K562 (cell line): ENCODE data around the gene BRCA1. TPM values are rescaled to one million over a fixed set of nuclear protein-coding genes. Genes with fewer than 3 reads are reported as not detected.

Experiments used
- CBFA2T3 ChIP-seq: fragments of 450-650 bp; IDR thresholded peaks from 2 replicates; pipeline ENCODE4 v1.6.1; 2017
- CREBBP ChIP-seq: IDR thresholded peaks from one replicate; pipeline ENCODE4 v1.6.1; 2012; ENCODE audit warnings: low read depth, mild to moderate bottlenecking, control low read depth, inconsistent platforms, low read length
- E2F8 ChIP-seq: fragments of 450-650 bp; IDR thresholded peaks from 2 replicates; pipeline ENCODE4 v1.7.1; 2018; ENCODE audit warnings: mild to moderate bottlenecking, low read depth; ENCODE audit not compliant: partially characterized antibody
- EZH2 ChIP-seq: IDR thresholded peaks from 2 replicates; pipeline ENCODE4 v1.6.1; 2012; ENCODE audit warnings: low read depth, mild to moderate bottlenecking, inconsistent platforms, low read length, borderline replicate concordance
- KAT7 ChIP-seq: sonication (generic); formaldehyde crosslinking; IDR thresholded peaks from 2 replicates; pipeline ENCODE4 v1.8.0; 2022; ENCODE audit warnings: missing genetic modification reagents, mild to moderate bottlenecking, borderline replicate concordance
- KLF16 ChIP-seq: IDR thresholded peaks from 2 replicates; pipeline ENCODE4 v1.6.1; 2016; ENCODE audit warnings: antibody characterized with exemption
- NFRKB ChIP-seq: fragments of 450-650 bp; IDR thresholded peaks from 2 replicates; pipeline ENCODE4 v1.6.1; 2016; ENCODE audit warnings: low read depth
- PREB ChIP-seq: sonication (generic); formaldehyde crosslinking; IDR thresholded peaks from 2 replicates; pipeline ENCODE4 v1.8.1; 2023; ENCODE audit warnings: mild to moderate bottlenecking, missing genetic modification reagents
- SETDB1 ChIP-seq: IDR thresholded peaks from one replicate; pipeline ENCODE4 v1.6.1; 2012; ENCODE audit warnings: low read length, control low read depth, inconsistent platforms
- SMAD1 ChIP-seq: fragments of 150-350 bp; IDR thresholded peaks from 2 replicates; pipeline ENCODE4 v1.6.1; 2014; ENCODE audit warnings: low read length, low read depth; ENCODE audit not compliant: partially characterized antibody
- ZHX1 ChIP-seq: fragments of 150-350 bp; conservative IDR thresholded peaks from 2 replicates; pipeline ENCODE4 v1.6.1; 2014; ENCODE audit warnings: low read length
- ZNF133 ChIP-seq: fragments of 250-450 bp; sonication (Bioruptor Pico); IDR thresholded peaks from 2 replicates; pipeline ENCODE4 v1.4.0; 2020; ENCODE audit warnings: mild to moderate bottlenecking
- ZNF143 ChIP-seq: sonication (generic); formaldehyde crosslinking; IDR thresholded peaks from 2 replicates; pipeline ENCODE4 v1.9.0; 2022; ENCODE audit warnings: mild to moderate bottlenecking, missing genetic modification reagents
- ZNF212 ChIP-seq: fragments of 450-650 bp; formaldehyde crosslinking; IDR thresholded peaks from 2 replicates; pipeline ENCODE4 v1.4.0; 2020; ENCODE audit warnings: mild to moderate bottlenecking
- ZNF277 ChIP-seq: fragments of 250-450 bp; sonication (Bioruptor Pico); IDR thresholded peaks from 2 replicates; pipeline ENCODE4 v1.8.0; 2022; ENCODE audit warnings: inconsistent platforms, mild to moderate bottlenecking, moderate library complexity, borderline replicate concordance
- ZNF512 ChIP-seq: IDR thresholded peaks from 2 replicates; pipeline ENCODE4 v1.6.1; 2016; ENCODE audit warnings: missing genetic modification characterization, missing compliant biosample characterization
- polyA plus RNA-seq, 8 experiments: library from polyadenylated mRNA; depleted of rRNA in 4 of 8; stranded (reverse) in 5 of 8; unstranded in 3 of 8; fragments of >200 nt; fragmentation: Nextera tagmentation in 2 of 8; fragmentation: Illumina TruSeq in 1 of 8; extraction: Ambion mirVana in 2 of 8; extraction: Trizol in 1 of 8; gene quantifications; 2 replicates each; pipeline versions ENCODE4 v1.2.1 to v1.2.3, GENCODE V29; 2011 to 2014; ENCODE audit warnings: inconsistent platforms in 1 of 8, missing spikeins in 1 of 8
- total RNA-seq, 7 experiments: library from RNA; depleted of rRNA in 6 of 7; stranded (reverse); fragments of >200 nt in 6 of 7; fragmentation: Illumina TruSeq in 2 of 7; extraction: Trizol in 2 of 7; gene quantifications; 2 replicates each; pipeline versions ENCODE4 v1.2.1 to v1.2.3, GENCODE V29; 2011 to 2021; ENCODE audit warnings: low replicate concordance in 1 of 7

BRCA1 gene
- total and polyA plus RNA-seq, 9 of the 15 experiments (the other 6 are each of a cell fraction or from before 2014, with no cell fraction given) = 25.9 to 95.3 (median 62.3) TPM

- TF ChIP-seq KLF16 = peak; percentile 18; the same call in 1 of the 2 replicates
- TF ChIP-seq KAT7 = 0 out of 2 replicates have a peak, but pooled peaks have one; percentile 24
- TF ChIP-seq ZNF143 (CRISPR knock-in tag) = no peak; the same call in 1 of the 2 replicates
- peak; percentile 35; the same call in 1 of the 2 replicates for TF ChIP-seq CBFA2T3
- TF ChIP-seq CREBBP = no peak
- no peak for TF ChIP-seq EZH2
- TF ChIP-seq NFRKB = peak; percentile 63; the same call in 1 of the 2 replicates
- no peak for TF ChIP-seq ZNF277 (CRISPR knock-in tag)
- peak; percentile 98 for TF ChIP-seq E2F8
- no peak for TF ChIP-seq SMAD1
- TF ChIP-seq SETDB1 = no peak
- TF ChIP-seq ZNF133 = no peak
- no peak for TF ChIP-seq ZNF512 (tag)
- no peak for TF ChIP-seq ZHX1
- peak; percentile 94 for TF ChIP-seq PREB (CRISPR knock-in tag)
- TF ChIP-seq ZNF212 = no peak
Measured at GRCh38 chr17:42997984-42998938, 126.9 kb downstream of the BRCA1 start, which contains the start of gene RPL27 (continued).
